Endothelial cell of umbilical vein (primary cell): Measurements from ENCODE around the gene SKIC8.

ENCODE experiments used
- CTCF ChIP-seq, 2 donors: IDR thresholded peaks; 1 replicate in 1 of 2; 2 replicates in 1 of 2; pipeline ENCODE4 v1.5.1; 2011; ENCODE audit warnings: low read length in 2 of 2, mild to moderate bottlenecking in 2 of 2, moderate library complexity in 2 of 2, control low read depth in 1 of 2, inconsistent platforms in 1 of 2, low read depth in 1 of 2; ENCODE audit not compliant: insufficient read depth in 1 of 2; ENCODE audit errors: extremely low read depth in 1 of 2
- EZH2 ChIP-seq: IDR thresholded peaks from 2 replicates; pipeline ENCODE4 v1.6.1; 2012; ENCODE audit warnings: borderline replicate concordance, low read depth, mild to moderate bottlenecking, moderate library complexity, low read length, inconsistent platforms; ENCODE audit not compliant: severe bottlenecking
- GATA2 ChIP-seq: IDR thresholded peaks from 2 replicates; pipeline ENCODE4 v1.7.0; 2011; ENCODE audit warnings: low read depth, mild to moderate bottlenecking, moderate library complexity, mixed read lengths, low read length; ENCODE audit not compliant: insufficient read length, insufficient read depth
- JUN ChIP-seq: IDR thresholded peaks from 2 replicates; pipeline ENCODE4 v1.6.1; 2011; ENCODE audit warnings: borderline replicate concordance, low read depth; ENCODE audit not compliant: insufficient read length, insufficient read depth
- MAX ChIP-seq: IDR thresholded peaks from 2 replicates; pipeline ENCODE4 v1.6.1; 2011; ENCODE audit not compliant: insufficient read depth, insufficient read length
- POLR2A ChIP-seq: IDR thresholded peaks from 2 replicates; pipeline ENCODE4 v1.6.1; 2012; ENCODE audit warnings: low read depth, mild to moderate bottlenecking, control low read depth, low read length

GRCh38 chr15:78322724-78323521 is 23.5 kb upstream of the SKIC8 start:
- no peak for TF ChIP-seq POLR2A
- TF ChIP-seq JUN, result no peak
- no peak for TF ChIP-seq CTCF (IDR thresholded peaks at IDR 0.05; ENCODE audit: extremely low read depth in 1 of 2, insufficient read depth in 1 of 2, low read depth in 1 of 2, low read length in 2 of 2)
- TF ChIP-seq GATA2, result no peak
- TF ChIP-seq EZH2, result no peak
- no peak for TF ChIP-seq MAX
